SJCRH30 (cell line): ENCODE results near the gene WHAMM. TPM values are rescaled to one million over a fixed set of nuclear protein-coding genes. Genes with fewer than 3 reads are reported as not detected.

Source experiments
- DNase-seq, 2 experiments: peaks; one replicate each; pipeline ENCODE4 v3.0.0-alpha.2; 2015 to 2020
- H3K27ac ChIP-seq: fragments of 250-450 bp; sonication (Bioruptor Pico); 2 replicates; pipeline ENCODE4 v1.5.1; 2020; ENCODE audit warnings: mild to moderate bottlenecking, moderate library complexity
- H3K27me3 ChIP-seq: fragments of 250-450 bp; sonication (Bioruptor Pico); 2 replicates; pipeline ENCODE4 v1.5.1; 2020; ENCODE audit warnings: mild to moderate bottlenecking, moderate library complexity
- H3K36me3 ChIP-seq: fragments of 250-450 bp; sonication (Bioruptor Pico); 2 replicates; pipeline ENCODE4 v1.5.1; 2020; ENCODE audit warnings: mild to moderate bottlenecking, moderate library complexity
- H3K4me1 ChIP-seq: fragments of 250-450 bp; sonication (Bioruptor Pico); 2 replicates; pipeline ENCODE4 v1.5.1; 2020; ENCODE audit warnings: mild to moderate bottlenecking, moderate library complexity
- H3K4me3 ChIP-seq: fragments of 250-450 bp; sonication (Bioruptor Pico); 2 replicates; pipeline ENCODE4 v1.5.1; 2020; ENCODE audit warnings: mild to moderate bottlenecking, moderate library complexity
- H3K9me3 ChIP-seq: fragments of 250-450 bp; sonication (Bioruptor Pico); replicated peaks from 2 replicates; pipeline ENCODE4 v1.5.1; 2020; ENCODE audit warnings: mild to moderate bottlenecking, moderate library complexity
- total RNA-seq: library from RNA; depleted of rRNA; stranded (reverse); fragments of >200 nt; shearing (Covaris generic); gene quantifications from 2 replicates; pipeline ENCODE4 v1.2.3, GENCODE V29; 2014

Gene WHAMM
- total RNA-seq, 1 experiment from 2014 or later = 5.2 TPM

GRCh38 chr15:82790321-82790720 is 19.1 kb upstream of the WHAMM start:
- no peaks in the 10 kb centered on the region for H3K36me3 ChIP-seq
- H3K27me3 ChIP-seq = no peaks in the 10 kb centered on the region
- H3K27ac ChIP-seq = no peak overlapping the region
- no peaks in the 10 kb centered on the region for H3K4me1 ChIP-seq
- H3K9me3 ChIP-seq = no peaks in the 10 kb centered on the region
- no peak for DNase-seq
- H3K4me3 ChIP-seq = no peak overlapping the region

- Histone ChIP-seq H3K4me3 (no peak overlapping the region), H3K27ac (no peak overlapping the region), H3K27me3 (no peaks in the 10 kb centered on the region), H3K4me1 (no peaks in the 10 kb centered on the region), H3K9me3 (no peaks in the 10 kb centered on the region), H3K36me3 (no peaks in the 10 kb centered on the region)
- DNase-seq = no peak
Measured at GRCh38 chr15:82792068-82792467, 17.4 kb upstream of the WHAMM start.

- H3K36me3 ChIP-seq = no peaks in the 10 kb centered on the region
- no peaks in the 10 kb centered on the region for H3K4me1 ChIP-seq
- H3K9me3 ChIP-seq = no peaks in the 10 kb centered on the region
- H3K4me3 ChIP-seq = no peak overlapping the region
- DNase-seq = no peak
- H3K27me3 ChIP-seq = no peaks in the 10 kb centered on the region
- H3K27ac ChIP-seq = no peak overlapping the region
Measured at GRCh38 chr15:82793737-82794136, 15.7 kb upstream of the WHAMM start.

DNA sequence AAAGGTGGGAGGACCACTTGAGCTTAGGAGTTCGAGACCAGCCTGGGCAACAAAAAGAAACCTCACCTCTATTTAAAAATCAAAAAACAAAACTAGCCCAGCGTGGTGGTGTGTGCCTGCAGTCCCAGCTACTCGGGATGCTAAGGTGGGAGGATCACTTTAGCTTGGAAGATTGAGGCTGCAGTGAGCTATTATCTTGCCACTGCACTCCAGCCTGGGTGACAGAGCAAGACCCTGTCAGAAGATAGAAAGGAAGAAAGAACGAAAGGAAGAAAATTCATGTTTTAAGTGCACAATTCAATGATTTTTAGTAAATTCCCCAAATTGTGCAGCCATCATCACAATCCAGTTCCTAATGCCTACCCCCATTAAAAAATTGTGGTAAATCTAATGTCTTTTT is 11.3 kb upstream of the WHAMM start:
- Histone ChIP-seq H3K27me3 (no peaks in the 10 kb centered on the region), H3K27ac (no peak overlapping the region), H3K4me3 (no peak overlapping the region), H3K36me3 (no peaks in the 10 kb centered on the region), H3K9me3 (no peaks in the 10 kb centered on the region), H3K4me1 (no peaks in the 10 kb centered on the region)
- DNase-seq = no peak

- no peaks in the 10 kb centered on the region for H3K9me3 ChIP-seq
- H3K36me3 ChIP-seq = no peaks in the 10 kb centered on the region
- DNase-seq = no peak
- H3K4me1 ChIP-seq = no peaks in the 10 kb centered on the region
- H3K4me3 ChIP-seq = no peak overlapping the region
- no peaks in the 10 kb centered on the region for H3K27me3 ChIP-seq
- H3K27ac ChIP-seq = no peak overlapping the region
Measured at GRCh38 chr15:82798531-82799166, 10.8 kb upstream of the WHAMM start.

GRCh38 chr15:82799183-82799841 is 10.1 kb upstream of the WHAMM start:
- H3K27ac ChIP-seq = no peak overlapping the region
- H3K36me3 ChIP-seq = no peaks in the 10 kb centered on the region
- DNase-seq = no peak
- H3K4me1 ChIP-seq = no peaks in the 10 kb centered on the region
- no peak overlapping the region for H3K4me3 ChIP-seq
- no peaks in the 10 kb centered on the region for H3K27me3 ChIP-seq
- H3K9me3 ChIP-seq = no peaks in the 10 kb centered on the region

GRCh38 chr15:82802497-82802896 is 6.9 kb upstream of the WHAMM start:
- no peaks in the 10 kb centered on the region for H3K36me3 ChIP-seq
- no peaks in the 10 kb centered on the region for H3K27me3 ChIP-seq
- no peaks in the 10 kb centered on the region for H3K9me3 ChIP-seq
- H3K27ac ChIP-seq = no peak overlapping the region
- DNase-seq = no peak
- H3K4me3 ChIP-seq = no peak overlapping the region
- H3K4me1 ChIP-seq = no peaks in the 10 kb centered on the region

GRCh38 chr15:82803793-82804574 is 5.4 kb upstream of the WHAMM start:
- no peaks in the 10 kb centered on the region for H3K27me3 ChIP-seq
- H3K4me3 ChIP-seq = no peak overlapping the region
- H3K4me1 ChIP-seq = no peaks in the 10 kb centered on the region
- no peak overlapping the region for H3K27ac ChIP-seq
- no peaks in the 10 kb centered on the region for H3K36me3 ChIP-seq
- no peak for DNase-seq
- H3K9me3 ChIP-seq = no peaks in the 10 kb centered on the region

DNA sequence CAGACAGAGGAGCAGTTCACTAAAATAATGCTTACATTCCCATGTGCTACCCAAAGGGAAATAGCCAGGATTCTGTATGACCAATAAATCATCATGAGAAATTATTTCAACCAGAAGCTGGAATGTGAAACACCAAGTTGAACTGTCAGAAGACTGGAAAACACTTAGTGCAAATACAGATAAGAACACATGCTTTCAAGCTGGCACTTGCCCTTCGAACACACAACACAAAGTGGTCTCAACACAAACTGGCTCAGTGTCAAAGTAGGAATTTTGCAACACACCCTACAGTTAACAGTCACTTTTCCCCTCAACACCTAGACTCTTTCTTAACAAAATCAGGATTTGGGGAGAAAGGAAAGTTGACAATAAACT is 4.9 kb upstream of the WHAMM start:
- DNase-seq = no peak
- H3K27me3 ChIP-seq = no peaks in the 10 kb centered on the region
- no peak overlapping the region for H3K4me3 ChIP-seq
- no peak overlapping the region for H3K27ac ChIP-seq
- H3K9me3 ChIP-seq = no peaks in the 10 kb centered on the region
- no peaks in the 10 kb centered on the region for H3K4me1 ChIP-seq
- H3K36me3 ChIP-seq = no peaks in the 10 kb centered on the region

DNA sequence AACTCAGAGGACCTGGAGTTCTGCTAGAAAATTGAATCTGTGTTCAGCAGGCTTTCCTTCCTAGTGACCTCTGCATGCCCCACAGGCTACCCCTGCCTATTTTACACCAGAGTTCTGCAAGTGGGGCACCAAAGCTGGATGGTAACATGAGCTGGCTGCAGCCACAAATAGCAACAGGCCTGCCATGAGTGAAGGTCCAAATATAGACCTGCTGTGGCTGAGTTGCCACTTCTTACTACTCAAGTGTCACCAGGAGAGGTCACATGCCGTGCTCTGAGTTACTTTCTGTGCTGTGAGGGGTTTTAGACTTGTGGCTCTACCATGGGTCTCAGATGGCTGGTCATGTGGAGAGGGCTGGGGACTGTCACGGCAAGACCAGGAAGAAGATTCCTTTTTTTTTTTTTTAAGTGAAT is 3.4 kb upstream of the WHAMM start, which contains the start of gene FSD2:
TSS of gene FSD2 (minus strand) at position 76 of the 413 bp plus-strand sequence. CDS start 18,679 bp downstream, outside the sequence.
- Histone ChIP-seq H3K27ac (no peak within 1 kb of the TSS), H3K9me3 (no peaks in the 10 kb centered on the region), H3K36me3 (no peaks in the 10 kb centered on the region), H3K4me1 (no peaks in the 10 kb centered on the region), H3K4me3 (no peak within 1 kb of the TSS), H3K27me3 (no peaks in the 10 kb centered on the region)
- peak; percentile 22 to 49 for DNase-seq

- Histone ChIP-seq H3K36me3 (no peaks in the 10 kb centered on the region), H3K27ac (no peak overlapping the region), H3K9me3 (no peaks in the 10 kb centered on the region), H3K4me1 (no peaks in the 10 kb centered on the region), H3K27me3 (no peaks in the 10 kb centered on the region), H3K4me3 (peak overlapping the region; percentile 88)
- no peak for DNase-seq
Measured at GRCh38 chr15:82807920-82808633, 1.4 kb upstream of the WHAMM start.

- Histone ChIP-seq H3K9me3 (no peaks in the 10 kb centered on the region), H3K4me3 (peak overlapping the region; percentile 88), H3K4me1 (no peaks in the 10 kb centered on the region), H3K36me3 (no peaks in the 10 kb centered on the region), H3K27ac (no peak overlapping the region), H3K27me3 (no peaks in the 10 kb centered on the region)
- DNase-seq = peak; percentile 20 to 48
Measured at GRCh38 chr15:82808634-82809041, 790 bp upstream of the WHAMM start.

GRCh38 chr15:82810061-82810889 is 847 bp downstream of the WHAMM start:
- peaks cover 3% of the 10 kb centered on the region; the same call in 1 of the 2 replicates for H3K36me3 ChIP-seq
- H3K27me3 ChIP-seq = no peaks in the 10 kb centered on the region
- peak in 1 of 2 experiments; percentile 24 for DNase-seq
- H3K4me1 ChIP-seq = no peaks in the 10 kb centered on the region
- no peaks in the 10 kb centered on the region for H3K9me3 ChIP-seq
- no peak overlapping the region; the same call in 1 of the 2 replicates for H3K27ac ChIP-seq
- peak overlapping the region; percentile 88 for H3K4me3 ChIP-seq

DNA sequence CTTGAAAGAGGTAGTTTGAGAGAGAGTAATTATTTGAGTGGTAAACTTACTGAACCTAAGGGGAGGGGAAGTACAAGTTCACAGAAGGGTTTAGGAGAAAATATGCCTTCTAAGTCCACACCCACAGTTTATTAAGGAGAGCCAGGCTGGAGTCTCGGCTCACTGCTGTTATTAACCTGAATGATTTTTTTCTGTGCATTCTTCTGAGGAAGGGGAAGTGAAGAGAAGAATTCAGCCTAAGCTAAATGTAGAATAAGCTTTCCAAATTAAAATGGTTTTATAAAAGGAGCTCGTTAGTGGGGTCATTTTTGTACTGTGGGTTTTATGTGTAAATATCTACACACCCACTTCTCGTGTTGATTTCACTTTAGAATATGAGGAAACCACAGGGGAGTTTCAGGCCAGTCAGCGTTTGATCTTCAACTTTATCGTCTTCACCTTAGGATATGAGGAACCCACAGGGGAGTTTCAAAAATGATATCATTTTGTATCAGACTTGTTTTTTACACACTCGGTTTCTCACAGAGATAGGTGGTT is 1.5 kb downstream of the WHAMM start:
- H3K4me3 ChIP-seq = peak overlapping the region; percentile 88
- peaks cover 3% of the 10 kb centered on the region; the same call in 1 of the 2 replicates for H3K36me3 ChIP-seq
- DNase-seq = peak in 1 of 2 experiments; percentile 12
- H3K4me1 ChIP-seq = no peaks in the 10 kb centered on the region
- no peaks in the 10 kb centered on the region for H3K27me3 ChIP-seq
- no peak overlapping the region for H3K27ac ChIP-seq
- no peaks in the 10 kb centered on the region for H3K9me3 ChIP-seq
